ENCODE measurements around the gene TF. TPM values are rescaled to one million over a fixed set of nuclear protein-coding genes. Genes with fewer than 3 reads are reported as not detected.
"Not testable (repeated sequence)": the region's sequence is repeated elsewhere in the genome, so short reads cannot be mapped to it uniquely, and the experiment has no call there.

The TF gene
- total RNA-seq, 1 donor from 2014 or later = 0.34 TPM

DNA sequence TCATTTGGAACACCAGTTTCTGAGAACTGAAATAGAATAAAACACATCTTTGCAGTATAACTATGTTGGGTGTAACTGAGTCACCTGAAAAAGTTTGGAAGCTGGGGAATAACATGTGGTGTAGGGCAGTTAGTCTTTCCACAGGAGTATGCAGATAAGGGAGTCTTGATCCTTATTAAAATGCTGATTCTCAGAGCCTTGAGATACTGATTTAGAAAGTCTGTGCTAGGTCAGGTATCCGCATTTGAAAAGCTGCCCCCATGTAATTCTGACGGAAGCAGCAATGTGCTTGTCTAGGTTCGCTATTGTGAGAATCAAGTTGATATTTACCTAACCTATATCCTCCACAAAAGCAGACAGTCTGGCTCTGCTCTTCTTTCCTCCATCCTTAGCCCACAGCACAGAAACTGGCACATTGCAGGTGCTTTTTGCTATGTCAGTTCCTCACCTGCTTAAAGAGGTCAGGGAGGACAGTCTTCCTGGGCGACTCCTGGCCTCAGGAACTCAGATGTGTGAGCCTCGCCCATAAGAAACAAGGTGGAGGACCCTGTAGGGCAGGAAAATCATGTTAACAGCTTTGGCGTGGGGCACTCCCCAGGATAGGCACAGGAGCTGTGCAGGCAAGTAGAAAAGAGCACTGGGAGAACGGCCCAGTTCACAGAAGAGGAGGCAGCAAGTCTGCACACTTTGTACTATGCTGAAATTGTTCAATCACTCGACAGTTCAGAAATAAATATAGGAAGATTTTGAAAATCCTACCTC, 31.8 kb downstream of the TF start:
- Histone ChIP-seq H3K27ac (ENCODE audit: low read depth, low read length) (no peak overlapping the region), H4K20me1 (ENCODE audit: insufficient read depth, low read length) (no peaks in the 10 kb centered on the region), H3K4me3 (ENCODE audit: insufficient read depth, low read depth, low read length) (no peak overlapping the region), H3K79me2 (ENCODE audit: insufficient read depth, low read length) (no peaks in the 10 kb centered on the region), H3K4me1 (ENCODE audit: insufficient read depth, low read length) (no peaks in the 10 kb centered on the region), H3K36me3 (ENCODE audit: insufficient read depth, low read length) (no peaks in the 10 kb centered on the region), H3K4me2 (ENCODE audit: low read length) (no peak overlapping the region), H3K9me3 (ENCODE audit: insufficient read depth, low read depth, low read length) (no peaks in the 10 kb centered on the region), H3K9ac (ENCODE audit: low read length) (no peak overlapping the region), H2AFZ (ENCODE audit: low read depth, low read length) (no peak overlapping the region), H3K27me3 (ENCODE audit: insufficient read depth, low read length) (no peaks in the 10 kb centered on the region)
- Mint-ChIP-seq H3K9me3 (ENCODE audit: unreplicated experiment) (no peaks in the 10 kb centered on the region), H3K4me1 (ENCODE audit: low read depth, unreplicated experiment) (no peaks in the 10 kb centered on the region), H3K27ac (ENCODE audit: unreplicated experiment) (no peak overlapping the region), H3K4me3 (ENCODE audit: unreplicated experiment) (no peak overlapping the region), H3K27me3 (ENCODE audit: low read depth, unreplicated experiment) (no peaks in the 10 kb centered on the region), H3K36me3 (ENCODE audit: low read depth, unreplicated experiment) (no peaks in the 10 kb centered on the region)
- FAIRE-seq (no peak), DNase-seq (ENCODE audit: low read depth) (no peak)
- TF ChIP-seq, protein P1, sequence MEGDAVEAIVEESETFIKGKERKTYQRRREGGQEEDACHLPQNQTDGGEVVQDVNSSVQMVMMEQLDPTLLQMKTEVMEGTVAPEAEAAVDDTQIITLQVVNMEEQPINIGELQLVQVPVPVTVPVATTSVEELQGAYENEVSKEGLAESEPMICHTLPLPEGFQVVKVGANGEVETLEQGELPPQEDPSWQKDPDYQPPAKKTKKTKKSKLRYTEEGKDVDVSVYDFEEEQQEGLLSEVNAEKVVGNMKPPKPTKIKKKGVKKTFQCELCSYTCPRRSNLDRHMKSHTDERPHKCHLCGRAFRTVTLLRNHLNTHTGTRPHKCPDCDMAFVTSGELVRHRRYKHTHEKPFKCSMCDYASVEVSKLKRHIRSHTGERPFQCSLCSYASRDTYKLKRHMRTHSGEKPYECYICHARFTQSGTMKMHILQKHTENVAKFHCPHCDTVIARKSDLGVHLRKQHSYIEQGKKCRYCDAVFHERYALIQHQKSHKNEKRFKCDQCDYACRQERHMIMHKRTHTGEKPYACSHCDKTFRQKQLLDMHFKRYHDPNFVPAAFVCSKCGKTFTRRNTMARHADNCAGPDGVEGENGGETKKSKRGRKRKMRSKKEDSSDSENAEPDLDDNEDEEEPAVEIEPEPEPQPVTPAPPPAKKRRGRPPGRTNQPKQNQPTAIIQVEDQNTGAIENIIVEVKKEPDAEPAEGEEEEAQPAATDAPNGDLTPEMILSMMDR (IDR thresholded peaks at IDR 0.05; ENCODE audit: insufficient read depth, low read depth, low read length) = no peak
- no peak for TF ChIP-seq EZH2 (IDR thresholded peaks at IDR 0.05; ENCODE audit: insufficient read depth, low read length)

DNA sequence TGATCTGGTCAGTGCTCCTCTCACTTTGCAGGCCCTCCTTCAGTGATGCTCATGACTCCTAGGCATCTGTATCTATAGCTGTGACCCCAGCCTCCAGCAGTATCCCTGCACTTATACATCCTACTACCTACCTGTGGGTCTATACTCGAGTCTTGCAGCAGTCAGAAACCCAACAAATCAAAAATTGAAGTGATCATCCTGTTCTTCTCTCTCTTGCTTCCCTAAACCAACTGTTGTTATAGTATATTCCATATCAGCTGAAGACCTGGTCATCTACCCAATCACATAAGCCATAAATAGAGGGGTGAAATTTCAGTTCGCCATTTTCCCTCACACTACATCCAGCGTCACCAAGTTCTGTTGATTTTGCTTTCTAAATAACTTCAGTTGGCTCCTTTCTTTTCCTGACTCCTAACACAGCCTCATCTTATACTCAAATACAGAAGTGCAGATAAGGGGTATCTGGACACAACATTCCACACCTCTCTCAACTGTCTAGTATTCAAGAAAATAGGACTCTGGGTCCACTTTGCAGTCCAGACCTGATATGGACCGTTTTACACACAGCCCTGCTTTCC, 33.5 kb downstream of the TF start:
- Histone ChIP-seq H3K9ac (ENCODE audit: low read length) (no peak overlapping the region), H3K4me1 (ENCODE audit: insufficient read depth, low read length) (no peaks in the 10 kb centered on the region), H2AFZ (ENCODE audit: low read depth, low read length) (no peak overlapping the region), H3K27ac (ENCODE audit: low read depth, low read length) (no peak overlapping the region), H3K79me2 (ENCODE audit: insufficient read depth, low read length) (no peaks in the 10 kb centered on the region), H4K20me1 (ENCODE audit: insufficient read depth, low read length) (no peaks in the 10 kb centered on the region), H3K9me3 (ENCODE audit: insufficient read depth, low read depth, low read length) (peaks cover 3% of the 10 kb centered on the region), H3K36me3 (ENCODE audit: insufficient read depth, low read length) (no peaks in the 10 kb centered on the region), H3K4me2 (ENCODE audit: low read length) (no peak overlapping the region), H3K27me3 (ENCODE audit: insufficient read depth, low read length) (no peaks in the 10 kb centered on the region), H3K4me3 (ENCODE audit: insufficient read depth, low read depth, low read length) (no peak overlapping the region)
- DNase-seq (ENCODE audit: low read depth) (no peak), FAIRE-seq (no peak)
- no peaks in the 10 kb centered on the region for H3K4me1 Mint-ChIP-seq (ENCODE audit: low read depth, unreplicated experiment)
- H3K36me3 Mint-ChIP-seq (ENCODE audit: low read depth, unreplicated experiment) = no peaks in the 10 kb centered on the region
- no peak overlapping the region for H3K4me3 Mint-ChIP-seq (ENCODE audit: unreplicated experiment)
- H3K27ac Mint-ChIP-seq (ENCODE audit: unreplicated experiment) = no peak overlapping the region
- no peaks in the 10 kb centered on the region for H3K9me3 Mint-ChIP-seq (ENCODE audit: unreplicated experiment)
- no peaks in the 10 kb centered on the region for H3K27me3 Mint-ChIP-seq (ENCODE audit: low read depth, unreplicated experiment)
- TF ChIP-seq, protein P1 (IDR thresholded peaks at IDR 0.05; ENCODE audit: insufficient read depth, low read depth, low read length) = no peak
- TF ChIP-seq EZH2 (IDR thresholded peaks at IDR 0.05; ENCODE audit: insufficient read depth, low read length) = no peak

DNA sequence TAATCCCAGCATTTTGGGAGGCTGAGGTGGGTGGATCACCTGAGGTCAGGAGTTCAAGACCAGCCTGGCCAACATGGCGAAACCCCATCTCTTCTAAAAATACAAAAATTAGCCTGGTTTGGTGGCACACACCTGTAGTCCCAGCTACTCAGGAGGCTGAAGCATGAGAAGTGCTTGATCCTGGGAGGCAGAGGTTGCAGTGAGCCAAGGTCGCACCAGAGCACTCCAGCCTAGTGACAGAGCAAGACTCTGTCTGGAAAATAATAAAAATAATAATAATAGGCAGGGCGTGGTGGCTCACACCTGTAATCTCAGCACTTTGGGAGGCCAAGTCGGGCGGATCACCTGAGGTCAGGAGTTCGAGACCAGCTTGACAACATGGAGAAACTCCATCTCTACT, 34.6 kb downstream of the TF start:
- H3K36me3 Mint-ChIP-seq (ENCODE audit: low read depth, unreplicated experiment); FAIRE-seq; H3K9me3 Mint-ChIP-seq (ENCODE audit: unreplicated experiment); H3K27ac ChIP-seq (ENCODE audit: low read depth, low read length); H3K36me3 ChIP-seq (ENCODE audit: insufficient read depth, low read length); H4K20me1 ChIP-seq (ENCODE audit: insufficient read depth, low read length); H3K4me1 Mint-ChIP-seq (ENCODE audit: low read depth, unreplicated experiment); H3K4me1 ChIP-seq (ENCODE audit: insufficient read depth, low read length); H3K79me2 ChIP-seq (ENCODE audit: insufficient read depth, low read length); H3K4me3 Mint-ChIP-seq (ENCODE audit: unreplicated experiment); DNase-seq (ENCODE audit: low read depth); H3K4me3 ChIP-seq (ENCODE audit: insufficient read depth, low read depth, low read length); H3K27me3 ChIP-seq (ENCODE audit: insufficient read depth, low read length); H3K4me2 ChIP-seq (ENCODE audit: low read length); H3K9ac ChIP-seq (ENCODE audit: low read length); H2AFZ ChIP-seq (ENCODE audit: low read depth, low read length); H3K27ac Mint-ChIP-seq (ENCODE audit: unreplicated experiment); H3K9me3 ChIP-seq (ENCODE audit: insufficient read depth, low read depth, low read length); H3K27me3 Mint-ChIP-seq (ENCODE audit: low read depth, unreplicated experiment): not testable (repeated sequence)

Measured in astrocyte (in vitro differentiated cells and primary cell).